Liver (tissue), 9 donors: ENCODE measurements around the gene TRIM8. TPM values are rescaled to one million over a fixed set of nuclear protein-coding genes. Genes with fewer than 3 reads are reported as not detected.

Experiments
- DNase-seq: peaks from one replicate; pipeline ENCODE4 v3.0.0-alpha.2; 2017; ENCODE audit warnings: low spot score
- H3K27ac ChIP-seq, 2 donors: one replicate each; pipeline ENCODE4 v1.7.0; 2013; ENCODE audit warnings: inconsistent platforms in 2 of 2, low read length in 2 of 2, control low read depth in 1 of 2, low read depth in 1 of 2, mild to moderate bottlenecking in 1 of 2
- H3K27me3 ChIP-seq, 4 donors: one replicate each; pipeline versions ENCODE4 v1.6.1 to v1.7.0; 2013; ENCODE audit warnings: low read length in 3 of 4, inconsistent platforms in 1 of 4, mild to moderate bottlenecking in 1 of 4, moderate library complexity in 1 of 4; ENCODE audit not compliant: control insufficient read depth in 4 of 4, insufficient read depth in 4 of 4
- H3K36me3 ChIP-seq, 4 donors: one replicate each; pipeline versions ENCODE4 v1.6.1 to v1.7.0; 2013; ENCODE audit warnings: low read length in 3 of 4, mild to moderate bottlenecking in 3 of 4, low read depth in 1 of 4, moderate library complexity in 1 of 4; ENCODE audit not compliant: control insufficient read depth in 4 of 4, insufficient read depth in 3 of 4
- H3K4me1 ChIP-seq, 4 donors: one replicate each; pipeline versions ENCODE4 v1.6.1 to v1.7.0; 2013; ENCODE audit warnings: low read length in 3 of 4, mild to moderate bottlenecking in 3 of 4, moderate library complexity in 1 of 4; ENCODE audit not compliant: control insufficient read depth in 4 of 4, insufficient read depth in 4 of 4
- H3K4me3 ChIP-seq, 3 donors: one replicate each; pipeline versions ENCODE4 v1.6.1 to v1.7.0; 2013; ENCODE audit warnings: low read length in 3 of 3, control low read depth in 1 of 3, low read depth in 1 of 3, mild to moderate bottlenecking in 1 of 3
- H3K9ac ChIP-seq, 2 donors: one replicate each; pipeline ENCODE4 v1.7.0; 2013; ENCODE audit warnings: low read length in 2 of 2, mild to moderate bottlenecking in 2 of 2, moderate library complexity in 2 of 2, control low read depth in 1 of 2, low read depth in 1 of 2
- H3K9me3 ChIP-seq, 4 donors: one replicate each; pipeline versions ENCODE4 v1.6.1 to v1.7.0; 2013; ENCODE audit warnings: low read length in 3 of 4; ENCODE audit not compliant: control insufficient read depth in 4 of 4
- ATF3 ChIP-seq: IDR thresholded peaks from 2 replicates; pipeline ENCODE4 v1.6.1; 2016; ENCODE audit warnings: antibody characterized with exemption
- CTCF ChIP-seq: fragments of 150-350 bp; IDR thresholded peaks from 2 replicates; pipeline ENCODE4 v1.5.1; 2017; ENCODE audit warnings: improper control_type of control experiment, low read depth, low read length; ENCODE audit not compliant: missing input control
- EGR1 ChIP-seq, 2 donors: IDR thresholded peaks; 2 replicates each; pipeline ENCODE4 v1.6.1; 2016 to 2018; ENCODE audit warnings: antibody characterized with exemption in 2 of 2, low read depth in 2 of 2
- FOXA1 ChIP-seq: IDR thresholded peaks from 2 replicates; pipeline ENCODE4 v1.6.1; 2016; ENCODE audit warnings: antibody characterized with exemption
- FOXA2 ChIP-seq: IDR thresholded peaks from 2 replicates; pipeline ENCODE4 v1.6.1; 2016; ENCODE audit warnings: antibody characterized with exemption
- GABPA ChIP-seq, 2 donors: IDR thresholded peaks in 1 of 2; conservative IDR thresholded peaks in 1 of 2; 2 replicates each; pipeline ENCODE4 v1.6.1; 2016; ENCODE audit warnings: antibody characterized with exemption in 2 of 2, mild to moderate bottlenecking in 1 of 2, moderate library complexity in 1 of 2
- HNF4A ChIP-seq, 2 donors: conservative IDR thresholded peaks; 2 replicates each; pipeline ENCODE4 v1.6.1; 2016; ENCODE audit warnings: antibody characterized with exemption in 2 of 2, mild to moderate bottlenecking in 2 of 2
- HNF4G ChIP-seq: IDR thresholded peaks from 2 replicates; pipeline ENCODE4 v1.6.1; 2016; ENCODE audit warnings: antibody characterized with exemption
- JUND ChIP-seq, 2 donors: IDR thresholded peaks; 2 replicates each; pipeline ENCODE4 v1.6.1; 2016; ENCODE audit warnings: antibody characterized with exemption in 2 of 2
- NR2F2 ChIP-seq: IDR thresholded peaks from 2 replicates; pipeline ENCODE4 v1.6.1; 2016; ENCODE audit warnings: antibody characterized with exemption
- RAD21 ChIP-seq, 2 donors: IDR thresholded peaks; 2 replicates each; pipeline ENCODE4 v1.6.1; 2016; ENCODE audit warnings: antibody characterized with exemption in 2 of 2, mild to moderate bottlenecking in 2 of 2
- REST ChIP-seq: IDR thresholded peaks from 2 replicates; pipeline ENCODE4 v1.6.1; 2016; ENCODE audit warnings: antibody characterized with exemption, mild to moderate bottlenecking
- RXRA ChIP-seq, 2 donors: IDR thresholded peaks; 2 replicates each; pipeline ENCODE4 v1.6.1; 2017 to 2018; ENCODE audit warnings: antibody characterized with exemption in 2 of 2, mild to moderate bottlenecking in 1 of 2
- SP1 ChIP-seq: IDR thresholded peaks from 2 replicates; pipeline ENCODE4 v1.6.1; 2018; ENCODE audit warnings: antibody characterized with exemption, mild to moderate bottlenecking
- TAF1 ChIP-seq: conservative IDR thresholded peaks from 2 replicates; pipeline ENCODE4 v1.6.1; 2016; ENCODE audit warnings: antibody characterized with exemption, mild to moderate bottlenecking
- YY1 ChIP-seq: IDR thresholded peaks from 2 replicates; pipeline ENCODE4 v1.6.1; 2016; ENCODE audit warnings: antibody characterized with exemption, mild to moderate bottlenecking
- ZBTB33 ChIP-seq: IDR thresholded peaks from 2 replicates; pipeline ENCODE4 v1.6.1; 2016; ENCODE audit warnings: antibody characterized with exemption
- WGBS: extraction: QIAGEN DNeasy Blood & Tissue Kit; methylation state at CpG from one replicate; pipeline ENCODE4 v1.1.7; 2013; 5-methylcytosine and 5-hydroxymethylcytosine counted together
- polyA plus RNA-seq, 2 donors: library from polyadenylated mRNA; stranded (reverse) in 1 of 2; unstranded in 1 of 2; fragments of 200-250 nt in 1 of 2; fragments of >200 nt in 1 of 2; fragmentation: Nextera tagmentation in 1 of 2; extraction: Ambion mirVana in 1 of 2; gene quantifications; one replicate each; pipeline versions ENCODE4 v1.2.1 to v1.2.3, GENCODE V29; 2013 to 2015
- total RNA-seq, 2 donors: library from RNA; depleted of rRNA; stranded (reverse); fragments of >200 nt; gene quantifications; one replicate each; pipeline ENCODE4 v1.2.3, GENCODE V29; 2014
- TF ChIP-seq, protein P1 (sequence below): IDR thresholded peaks from 2 replicates; pipeline ENCODE4 v1.6.1; 2016; ENCODE audit warnings: antibody characterized with exemption
- donor health status: healthy.
- donor health status: healthy.
- donor health status: healthy.
- donor health status: healthy.
- donor health status: healthy.

TRIM8 gene
- total and polyA plus RNA-seq, 4 donors = 15.8 to 45.3 (median 30.6) TPM

DNA sequence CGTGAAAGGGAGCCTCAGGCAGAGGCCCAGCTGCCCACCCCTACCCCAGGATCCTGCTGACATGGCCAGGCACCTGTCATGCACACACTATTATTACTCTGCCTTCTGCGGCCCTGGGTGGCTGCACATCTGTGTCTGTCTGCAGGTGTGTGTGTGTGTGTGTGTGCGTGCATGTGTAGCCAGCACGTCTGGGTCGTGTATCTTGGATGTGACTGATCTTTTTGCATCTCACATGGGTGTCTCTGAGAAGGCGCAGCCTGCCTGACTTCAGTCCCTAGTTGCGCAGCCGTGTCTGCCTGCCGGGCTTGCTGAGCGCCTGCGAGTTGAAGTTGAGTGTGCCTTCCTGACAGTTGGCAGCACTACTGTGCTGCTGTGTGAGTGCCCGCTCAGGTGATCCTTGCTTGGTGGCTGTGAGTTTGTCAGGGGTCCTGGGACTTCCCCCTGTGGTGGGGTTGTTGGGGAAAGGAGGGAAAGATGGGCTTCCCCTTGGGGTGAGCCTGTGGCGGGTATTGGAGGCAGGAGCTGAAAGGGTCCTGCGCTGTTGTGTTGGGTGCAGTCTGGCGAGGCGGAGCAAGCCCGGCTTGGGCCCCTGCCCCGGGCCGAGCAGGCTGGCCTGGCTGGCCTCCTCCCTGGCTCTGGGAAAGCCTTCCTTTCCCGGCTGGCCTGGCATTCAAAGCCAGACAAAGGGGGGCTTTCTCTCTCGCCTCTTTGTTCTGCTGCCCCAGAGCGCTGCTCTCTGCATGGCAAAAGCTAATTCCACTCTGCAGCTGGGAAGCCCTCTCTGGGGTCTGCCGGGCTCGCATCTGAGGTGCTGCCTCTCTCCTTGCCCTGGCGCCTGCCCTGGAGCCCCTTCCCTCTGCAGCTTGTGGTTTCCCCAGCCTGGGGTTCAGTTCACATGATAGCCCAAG lies 4.9 kb downstream of the TRIM8 start:
- no peak overlapping the region for H3K27ac ChIP-seq
- H3K4me1 ChIP-seq = peaks cover 27 to 55% (median 46%) of the 10 kb centered on the region in 4 donors
- no peaks in the 10 kb centered on the region for H3K9me3 ChIP-seq
- no peak for TF ChIP-seq REST
- TF ChIP-seq GABPA (IDR thresholded peaks at IDR 0.05 in 1 of 2, conservative IDR thresholded peaks at IDR 0.05 in 1 of 2) = no peak
- TF ChIP-seq ZBTB33 = no peak
- TF ChIP-seq CTCF = no peak
- TF ChIP-seq HNF4G = no peak
- no peak for TF ChIP-seq SP1
- TF ChIP-seq FOXA2 = no peak
- TF ChIP-seq, protein P1, sequence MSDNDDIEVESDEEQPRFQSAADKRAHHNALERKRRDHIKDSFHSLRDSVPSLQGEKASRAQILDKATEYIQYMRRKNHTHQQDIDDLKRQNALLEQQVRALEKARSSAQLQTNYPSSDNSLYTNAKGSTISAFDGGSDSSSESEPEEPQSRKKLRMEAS = no peak
- no peak for TF ChIP-seq FOXA1
- TF ChIP-seq EGR1 (IDR thresholded peaks at IDR 0.05; ENCODE audit: low read depth in 2 of 2) = no peak
- TF ChIP-seq RAD21 (IDR thresholded peaks at IDR 0.05) = no peak
- no peak for TF ChIP-seq NR2F2
- no peak for TF ChIP-seq ATF3
- TF ChIP-seq RXRA (IDR thresholded peaks at IDR 0.05) = no peak
- no peak for TF ChIP-seq JUND (IDR thresholded peaks at IDR 0.05)
- no peak for TF ChIP-seq TAF1
- no peak for TF ChIP-seq HNF4A (conservative IDR thresholded peaks at IDR 0.05)
- no peak for TF ChIP-seq YY1
- WGBS = 68% methylated on average over 25 of the region's 25 CpGs
- DNase-seq = no peak
- H3K4me3 ChIP-seq = no peak overlapping the region
- H3K27me3 ChIP-seq = no peaks in the 10 kb centered on the region
- H3K9ac ChIP-seq = no peak overlapping the region
- peaks cover 0 to 13% (median 7%) of the 10 kb centered on the region in 4 donors for H3K36me3 ChIP-seq
